Measurements from ENCODE around the gene NCF2.

The NCF2 gene

DNA sequence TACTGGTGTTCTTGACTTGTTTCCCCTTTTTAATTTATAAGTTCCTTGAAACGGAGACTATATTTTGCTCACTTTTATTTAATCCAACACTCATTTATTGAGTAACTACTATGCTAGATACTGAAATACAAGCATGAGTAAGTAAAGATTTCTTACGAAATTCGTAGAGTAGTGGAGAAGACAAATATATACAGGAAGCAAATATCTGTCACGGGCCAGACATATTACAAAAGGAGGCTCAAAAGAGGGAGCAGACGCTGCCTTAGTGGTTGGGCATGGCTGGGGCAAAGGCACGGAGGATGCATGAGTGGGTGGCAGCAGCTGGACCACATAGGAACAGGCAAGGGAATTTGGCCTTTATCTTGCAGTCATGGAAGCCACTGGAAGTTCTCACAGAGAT lies 6.8 kb downstream of the NCF2 start:
- no peak for DNase-seq (ENCODE audit: low spot score)

DNA sequence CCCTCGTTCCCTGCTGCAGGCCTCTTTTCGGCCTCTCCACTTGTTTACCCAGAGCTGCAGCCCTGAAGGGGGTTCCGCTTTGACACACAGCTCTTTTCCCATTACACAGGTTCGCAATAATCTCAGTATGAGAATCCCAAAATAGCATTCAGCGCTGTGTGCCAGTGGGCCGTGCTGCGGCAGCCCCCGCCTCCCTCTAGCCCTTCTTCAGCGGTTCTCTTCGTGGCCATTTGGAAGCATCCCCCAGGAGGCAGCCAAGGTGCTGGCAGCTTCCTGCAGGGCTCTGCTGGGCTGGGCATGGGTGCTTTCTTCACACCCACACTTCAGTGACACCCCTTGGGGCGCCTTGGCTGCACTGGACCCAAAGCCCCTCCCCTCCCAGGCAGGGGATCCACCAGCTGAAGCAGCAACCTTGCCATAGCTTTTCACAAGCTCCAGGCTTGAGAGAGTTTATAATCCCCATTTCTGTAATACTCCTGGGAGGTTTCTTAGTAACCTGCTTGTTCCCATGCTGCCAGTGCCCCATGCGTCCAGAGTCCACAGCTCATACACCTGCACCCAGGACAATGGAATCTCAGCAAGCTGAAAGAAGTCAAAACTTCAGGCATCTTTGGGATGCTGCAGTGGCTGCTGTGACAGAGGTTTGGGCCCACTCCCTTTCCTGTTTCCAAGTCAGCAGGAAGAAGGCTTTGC lies 8.1 kb downstream of the NCF2 start:
- DNase-seq (ENCODE audit: low spot score) = no peak

DNA sequence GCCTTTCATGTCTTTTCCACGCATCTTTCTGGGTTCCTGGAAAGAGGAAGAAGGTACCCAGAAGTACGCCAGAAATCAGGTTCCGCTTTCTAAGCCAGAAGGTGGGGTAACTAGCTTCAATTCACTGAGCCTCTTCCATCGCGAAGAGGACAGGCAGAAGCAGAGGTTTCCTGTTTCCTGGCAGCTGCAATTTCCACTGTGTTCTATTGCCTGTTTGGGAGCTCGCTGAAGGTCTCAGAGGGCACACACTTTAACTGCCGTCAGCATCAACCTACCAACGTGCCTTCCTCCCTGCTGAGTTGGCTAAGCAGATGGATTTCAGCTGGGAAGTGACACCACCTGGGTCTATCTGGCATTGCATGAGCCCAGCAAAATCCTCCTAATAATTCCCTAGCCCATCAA lies 10.0 kb downstream of the NCF2 start:
- no peak for DNase-seq (ENCODE audit: low spot score)

DNA sequence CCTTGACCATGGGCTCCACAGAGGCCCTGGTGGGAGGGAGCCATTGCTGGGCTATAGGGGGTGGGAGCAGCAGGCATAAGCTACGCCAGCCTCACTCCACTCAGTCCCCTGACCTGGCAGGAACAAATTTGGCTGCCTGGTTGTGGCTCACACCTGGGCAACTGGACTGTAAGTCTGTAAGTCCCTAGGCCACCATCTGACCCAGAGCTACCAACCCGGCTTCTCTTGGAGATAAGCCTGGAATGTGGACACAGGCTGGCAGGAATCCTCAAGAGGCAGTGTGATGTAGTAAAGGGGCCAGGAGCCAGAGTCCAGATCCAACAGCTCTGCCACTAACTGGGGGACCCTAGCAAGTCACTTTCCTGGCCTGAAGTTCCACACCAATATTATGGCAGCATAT lies 11.4 kb downstream of the NCF2 start:
- no peak for DNase-seq (ENCODE audit: low spot score)

DNA sequence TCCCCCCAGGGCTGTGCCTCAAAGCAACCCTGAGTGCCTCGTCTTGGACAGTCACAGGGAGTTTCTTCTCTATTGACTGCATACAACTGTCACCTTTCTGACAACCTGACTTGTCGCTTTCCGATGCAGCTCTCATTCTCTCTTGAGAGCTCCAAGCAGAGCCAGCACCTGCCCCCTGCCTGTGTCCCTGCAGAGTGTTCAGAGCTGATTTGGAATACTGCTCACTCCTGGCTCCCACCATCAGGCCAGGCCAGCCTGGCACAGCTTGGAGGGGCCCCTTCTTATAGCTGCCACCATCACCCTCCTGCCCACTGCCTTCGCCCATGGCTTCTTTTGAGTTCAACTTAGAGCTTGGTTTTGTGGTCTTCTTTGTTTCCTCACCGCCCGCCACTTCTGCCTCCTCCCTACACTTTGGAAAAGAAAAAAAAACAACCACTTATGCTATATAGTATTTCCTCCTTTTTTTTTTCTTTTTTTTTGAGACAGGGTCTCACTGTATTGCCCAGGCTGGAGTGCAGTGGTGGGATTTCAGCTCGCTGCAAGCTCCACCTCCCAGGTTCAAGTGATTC lies 12.3 kb downstream of the NCF2 start:
- DNase-seq (ENCODE audit: low spot score) = no peak

DNA sequence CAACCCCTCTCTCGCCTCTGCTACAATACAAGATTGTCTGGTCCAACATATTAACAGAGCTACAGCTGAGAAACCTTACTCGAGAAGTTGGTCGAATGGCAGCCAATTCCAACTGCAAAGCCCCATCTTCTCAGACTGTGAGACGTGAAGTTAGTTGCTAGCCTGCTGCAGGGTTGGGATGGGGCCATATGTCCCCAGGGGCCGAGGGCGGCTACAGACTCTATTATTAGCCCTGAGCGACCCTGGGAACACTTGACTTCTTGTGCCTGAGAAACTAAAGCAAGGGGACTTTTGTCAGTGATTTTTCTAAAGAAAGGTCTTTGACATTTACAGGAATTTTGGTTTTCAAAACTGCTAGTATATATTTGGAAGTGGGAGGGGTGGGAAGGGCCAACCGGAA lies 13.7 kb downstream of the NCF2 start:
- no peak for DNase-seq (ENCODE audit: low spot score)

DNA sequence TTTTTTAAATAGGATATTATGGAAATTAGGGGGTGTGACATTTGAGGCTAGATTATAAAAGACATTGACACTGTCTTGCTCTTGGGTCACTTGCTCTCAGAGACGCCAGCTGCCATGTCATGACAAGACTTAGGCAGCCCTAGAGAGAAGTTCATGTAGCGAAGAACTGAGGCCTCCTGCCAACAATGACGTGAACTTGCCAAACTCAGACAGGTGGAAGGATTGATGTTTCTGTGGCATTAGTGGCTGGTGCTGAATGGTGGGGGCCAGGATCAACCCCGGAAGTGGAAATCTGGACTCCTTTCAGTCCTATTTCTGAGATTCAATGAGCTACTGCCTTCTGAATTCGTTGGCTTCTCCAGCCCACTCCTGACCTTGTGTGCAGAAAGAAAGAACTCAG lies 14.7 kb downstream of the NCF2 start:
- DNase-seq (ENCODE audit: low spot score) = no peak

DNA sequence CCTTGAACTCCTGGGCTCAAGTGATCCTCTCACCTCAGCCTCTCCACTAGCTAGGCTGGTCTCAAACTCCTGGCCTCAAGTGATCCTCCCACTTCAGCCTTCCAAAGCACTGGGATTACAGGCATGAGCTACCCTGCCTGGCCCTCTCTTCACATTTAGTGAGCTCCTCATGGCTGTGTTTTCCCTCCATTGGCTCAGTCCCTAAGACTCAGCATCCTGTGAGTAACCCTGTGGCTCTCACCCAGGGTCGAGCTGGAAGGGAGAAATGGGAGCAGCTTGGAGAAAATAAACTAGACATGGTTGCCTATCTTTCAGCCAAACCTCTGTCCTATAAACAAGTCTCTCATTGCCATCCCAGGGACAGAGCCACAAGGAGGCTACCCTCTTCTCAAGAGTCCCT lies 17.5 kb downstream of the NCF2 start:
- DNase-seq (ENCODE audit: low spot score) = no peak

DNA sequence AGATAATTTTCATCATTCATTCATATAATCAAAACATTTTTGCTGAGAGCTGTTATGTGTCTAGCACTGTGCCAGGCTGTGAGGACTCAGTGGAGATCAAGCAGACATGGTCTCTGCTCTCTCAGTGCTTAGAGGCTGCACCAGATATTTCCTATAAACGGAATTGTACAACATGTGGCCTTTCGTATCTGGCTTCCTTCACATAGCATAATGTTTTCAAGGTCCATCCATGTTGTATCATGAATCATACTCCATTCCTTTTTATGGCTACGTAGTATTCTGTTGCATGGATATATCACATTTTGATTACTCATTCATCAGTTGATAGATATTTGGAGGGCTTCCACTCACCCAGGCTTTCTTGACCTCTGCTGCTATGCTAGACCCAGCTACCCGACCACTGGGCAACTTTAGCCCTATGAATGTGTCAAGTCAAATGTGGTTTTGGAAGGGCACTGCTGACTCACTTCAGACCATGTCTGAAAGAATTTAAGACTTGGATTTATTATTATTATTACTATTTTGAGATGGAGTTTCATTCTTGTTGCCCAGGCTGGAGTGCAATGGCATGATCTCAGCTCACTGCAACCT lies 18.5 kb downstream of the NCF2 start:
- DNase-seq (ENCODE audit: low spot score) = no peak

DNA sequence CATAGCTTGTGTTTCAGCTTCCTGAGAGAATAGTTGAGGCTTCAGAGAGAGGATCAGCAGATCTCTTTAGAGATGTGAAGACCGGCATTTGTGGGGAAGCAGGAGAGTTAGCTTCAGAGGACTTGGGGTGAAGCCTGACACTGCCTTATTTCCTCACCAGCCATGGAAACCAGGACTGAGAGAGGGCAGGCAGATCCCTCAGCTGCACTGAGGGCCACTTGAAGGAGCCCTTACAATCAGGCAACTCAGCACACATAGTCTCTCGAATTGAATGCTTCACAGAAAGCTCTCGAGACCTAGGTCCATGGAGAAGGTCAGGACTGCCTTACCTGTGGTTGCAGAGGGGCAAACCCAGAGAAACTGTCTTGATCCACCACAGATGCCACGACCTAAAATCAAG lies 19.8 kb downstream of the NCF2 start:
- no peak for DNase-seq (ENCODE audit: low spot score)

DNA sequence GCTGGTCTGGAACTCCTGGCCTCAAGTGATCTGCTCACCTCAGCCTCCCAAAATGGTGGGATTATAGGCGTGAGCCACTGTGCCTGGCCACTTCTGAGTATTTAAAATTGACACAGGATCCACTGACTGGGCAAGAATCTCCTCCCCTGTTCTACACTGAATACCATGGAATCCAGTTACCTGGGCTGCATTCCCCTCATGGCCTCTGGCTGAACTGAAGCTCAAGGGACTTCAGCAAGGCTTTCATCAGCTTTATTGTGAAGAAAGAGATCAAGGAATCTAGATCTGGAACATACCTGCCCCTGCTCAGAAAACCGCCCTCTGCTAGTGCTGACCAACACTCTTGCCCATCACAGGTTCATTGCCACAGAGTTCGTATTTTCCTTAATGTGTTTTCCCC lies 20.5 kb downstream of the NCF2 start:
- no peak for DNase-seq (ENCODE audit: low spot score)

DNA sequence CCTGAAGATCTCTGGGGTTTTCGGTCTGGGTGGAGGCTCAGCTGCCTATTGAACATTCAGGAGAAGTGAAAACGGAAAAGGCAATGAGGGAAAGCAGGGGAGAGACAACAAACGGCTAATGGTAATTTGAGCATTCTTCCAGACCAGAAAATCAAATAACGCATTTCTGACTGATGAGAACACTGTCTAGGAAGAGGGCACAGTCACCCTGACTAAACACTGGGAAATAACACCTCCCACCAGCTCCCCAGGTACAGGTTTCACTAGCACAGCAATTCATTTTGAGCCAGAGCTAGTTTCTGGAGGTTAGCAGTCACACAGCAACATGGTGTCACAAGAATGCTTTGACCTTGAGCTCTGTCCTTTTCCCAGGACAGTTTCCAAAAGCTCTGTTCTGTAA lies 21.1 kb downstream of the NCF2 start:
- no peak for DNase-seq (ENCODE audit: low spot score)

DNA sequence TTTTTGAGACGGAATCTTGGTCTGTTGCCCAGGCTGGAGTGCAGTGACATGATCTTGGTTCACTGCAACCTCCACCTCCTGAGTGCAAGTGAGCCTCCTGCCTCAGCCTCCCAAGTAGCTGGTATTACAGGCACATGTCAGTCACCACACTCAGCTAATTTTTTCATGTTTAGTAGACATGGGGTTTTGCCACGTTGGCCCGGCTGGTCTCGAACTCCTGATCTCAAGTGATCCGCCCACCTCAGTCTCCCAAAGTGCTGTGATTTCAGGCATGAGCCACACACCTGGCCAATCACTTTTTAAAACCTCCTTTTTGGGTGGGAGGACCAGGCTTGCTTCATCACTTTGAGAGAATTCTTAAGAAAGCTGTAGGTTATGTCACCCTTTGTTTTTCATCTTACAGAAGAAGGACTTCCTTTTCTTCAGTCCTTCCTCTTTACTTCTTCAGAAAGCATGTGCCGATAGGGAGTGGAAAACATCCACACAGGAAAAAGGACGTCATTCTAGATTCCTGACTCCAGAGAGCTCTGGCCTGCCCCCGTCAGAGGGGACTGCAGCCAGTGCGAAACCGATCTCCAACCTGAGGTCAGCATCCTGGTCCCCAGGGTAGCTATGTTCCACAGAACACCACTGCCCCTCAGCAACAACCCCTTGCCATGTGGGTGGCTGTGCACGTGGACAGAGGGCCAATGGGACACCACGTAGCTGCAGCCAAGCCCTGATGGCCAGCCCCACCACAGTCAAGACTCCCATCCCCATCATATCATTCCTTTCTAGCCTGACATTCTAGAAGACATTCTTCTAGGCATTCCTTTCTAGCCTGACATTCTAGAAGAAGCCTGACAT lies 21.9 kb downstream of the NCF2 start:
- DNase-seq (ENCODE audit: low spot score) = no peak

DNA sequence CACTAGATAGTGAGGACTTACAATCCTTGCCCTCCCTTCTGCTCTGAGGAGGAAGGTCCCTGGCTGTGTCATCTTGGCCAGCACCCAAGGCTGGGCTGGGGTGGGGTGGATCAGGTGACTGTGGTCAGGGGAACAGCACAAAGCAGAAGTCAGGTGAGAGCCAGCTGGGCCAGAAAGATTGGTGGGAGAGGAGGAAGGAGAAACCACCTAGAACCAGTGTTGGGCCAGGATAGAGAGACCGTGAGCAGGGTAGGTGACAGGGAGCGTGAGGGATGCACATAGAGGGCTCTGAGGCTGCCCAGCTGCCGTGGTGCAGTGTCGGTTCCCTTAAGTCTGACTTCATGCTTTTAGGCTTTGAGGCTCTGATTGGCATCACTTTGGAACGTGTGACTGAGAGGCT lies 22.7 kb downstream of the NCF2 start:
- DNase-seq (ENCODE audit: low spot score) = no peak

DNA sequence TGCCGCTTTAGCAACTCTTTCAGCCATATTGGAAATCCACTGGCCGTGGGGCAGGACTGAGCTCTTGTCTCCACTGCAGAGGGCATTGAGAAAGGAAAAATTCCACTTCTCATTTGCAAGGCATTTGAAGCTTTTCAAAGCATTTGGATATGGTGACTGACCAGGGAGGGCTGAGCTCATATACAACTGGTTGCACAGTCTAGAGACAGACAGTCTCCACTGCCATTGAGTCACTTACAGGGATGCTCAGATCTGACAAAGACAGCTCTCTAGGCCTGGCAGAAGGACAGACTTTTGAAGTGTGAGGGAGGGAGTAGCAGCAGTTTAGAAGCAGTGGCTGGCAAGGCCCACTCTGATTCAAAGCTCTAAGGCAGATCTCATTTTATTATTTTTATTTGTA lies 24.2 kb downstream of the NCF2 start:
- DNase-seq (ENCODE audit: low spot score) = no peak

DNA sequence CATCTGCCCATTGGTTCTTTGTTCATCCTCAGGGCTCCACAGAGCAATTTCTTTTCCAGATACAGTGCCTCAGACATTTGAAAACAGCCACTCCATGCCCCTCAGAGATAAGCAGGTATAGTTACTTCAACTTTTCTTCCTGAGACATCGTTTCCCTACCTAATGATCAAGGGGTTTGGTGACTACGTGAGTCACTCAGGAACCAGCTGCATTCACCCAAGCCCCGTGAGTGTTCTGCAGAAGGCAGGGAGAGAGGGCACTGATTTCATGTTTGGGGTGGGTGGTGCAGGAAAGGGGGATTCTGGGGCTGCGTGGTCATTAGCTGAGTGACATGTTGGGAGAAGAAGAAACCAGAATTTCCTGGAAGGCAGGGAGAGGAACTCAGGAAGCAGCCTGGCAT lies 25.0 kb downstream of the NCF2 start:
- no peak for DNase-seq (ENCODE audit: low spot score)

DNA sequence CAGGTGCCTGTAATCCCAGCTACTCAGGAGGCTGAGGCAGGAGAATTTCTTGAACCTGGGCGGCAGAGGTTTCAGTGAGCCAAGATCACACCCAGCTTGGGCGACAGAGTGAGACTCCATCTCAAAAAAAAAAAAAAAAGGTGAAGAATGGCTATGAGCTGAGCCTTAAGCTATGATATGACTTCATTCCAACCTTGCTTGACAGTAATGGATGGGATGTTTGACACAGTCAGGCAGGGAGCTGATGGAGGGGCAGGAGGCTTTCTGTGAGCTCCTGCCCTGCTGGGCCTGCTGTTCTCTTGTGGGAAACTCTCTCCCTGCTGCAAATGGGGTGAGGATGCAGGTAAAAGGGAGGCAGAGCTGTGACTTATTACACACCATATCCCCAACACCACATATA lies 27.6 kb downstream of the NCF2 start:
- DNase-seq (ENCODE audit: low spot score) = no peak

DNA sequence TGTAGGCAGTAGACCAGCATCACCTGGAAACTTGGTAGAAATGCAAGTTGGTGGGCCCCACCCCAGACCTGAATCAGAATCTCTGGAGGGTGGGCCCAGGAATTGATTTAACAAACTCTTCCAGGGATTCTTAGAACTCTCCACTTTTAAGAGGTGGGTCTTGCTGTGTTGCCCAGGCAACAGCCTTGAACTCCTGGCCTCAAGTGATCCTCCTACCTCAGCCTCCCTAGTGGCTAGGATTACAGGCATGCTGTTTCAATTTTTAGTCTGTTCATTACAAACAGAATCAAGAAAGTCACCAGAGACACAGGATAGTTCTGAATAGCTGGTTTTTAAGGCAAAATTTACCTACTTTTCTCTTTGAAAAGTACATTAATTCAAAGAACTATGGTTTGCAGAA lies 31.2 kb downstream of the NCF2 start:
- DNase-seq (ENCODE audit: low spot score) = no peak

DNA sequence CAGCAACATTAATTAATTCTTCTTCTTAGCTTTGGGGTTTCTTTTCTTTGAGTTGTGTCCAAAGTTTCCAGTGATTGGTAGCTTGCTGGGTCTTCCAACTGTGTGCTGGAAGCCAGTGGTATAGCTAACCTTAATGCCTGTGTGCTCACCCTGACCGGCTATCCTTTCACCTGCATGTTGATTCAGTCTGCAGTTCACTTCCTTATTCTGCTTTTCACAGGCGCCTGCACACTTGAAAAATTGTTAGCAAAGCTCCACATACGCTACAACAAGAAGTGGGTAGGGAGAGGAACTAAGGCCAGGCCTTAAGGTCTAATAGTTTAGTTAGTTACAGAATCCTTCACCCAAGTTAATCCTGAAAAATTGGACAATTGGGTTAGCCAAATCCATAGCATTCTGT lies 35.7 kb downstream of the NCF2 start:
- no peak for DNase-seq (ENCODE audit: low spot score)

DNA sequence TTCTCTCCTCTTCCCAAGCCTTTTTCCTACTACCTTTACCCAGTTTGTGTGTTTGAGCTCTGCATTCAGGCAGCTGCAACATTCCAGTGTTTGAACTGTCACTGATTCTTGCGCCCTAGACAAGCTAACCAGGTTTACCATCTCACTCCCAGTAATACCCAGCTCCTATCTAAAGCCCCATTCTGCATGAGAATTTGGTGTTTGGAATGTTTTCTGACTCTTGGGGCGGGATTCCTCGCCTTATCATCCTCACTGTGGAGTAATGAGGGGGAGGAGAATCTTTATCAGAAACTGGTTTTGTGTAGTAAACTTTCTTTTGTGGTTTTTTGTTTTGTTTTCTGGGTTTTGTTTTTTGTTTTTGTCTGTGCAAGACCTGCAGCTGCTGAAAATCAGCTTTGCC lies 36.5 kb downstream of the NCF2 start:
- DNase-seq (ENCODE audit: low spot score) = no peak

DNA sequence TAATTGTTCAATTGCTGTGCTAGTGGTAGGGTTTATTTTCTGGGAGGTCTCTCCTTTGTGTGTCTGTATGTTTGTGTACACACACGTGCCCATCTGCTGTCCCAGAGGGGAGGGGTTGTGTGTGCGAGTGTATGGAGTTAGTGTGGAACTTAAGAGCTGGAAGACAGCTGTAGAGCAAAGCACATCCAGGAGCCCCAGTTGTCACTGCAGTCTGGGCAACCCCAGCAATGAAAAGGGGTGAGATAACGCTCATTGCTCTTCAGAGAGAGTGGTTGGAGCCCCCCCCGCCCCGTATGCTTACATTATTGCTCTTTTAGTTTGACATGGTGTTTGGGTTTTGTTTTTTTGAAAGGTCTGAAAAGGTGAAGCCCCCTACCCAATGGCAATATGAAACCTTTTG lies 36.9 kb downstream of the NCF2 start:
- no peak for DNase-seq (ENCODE audit: low spot score)

DNA sequence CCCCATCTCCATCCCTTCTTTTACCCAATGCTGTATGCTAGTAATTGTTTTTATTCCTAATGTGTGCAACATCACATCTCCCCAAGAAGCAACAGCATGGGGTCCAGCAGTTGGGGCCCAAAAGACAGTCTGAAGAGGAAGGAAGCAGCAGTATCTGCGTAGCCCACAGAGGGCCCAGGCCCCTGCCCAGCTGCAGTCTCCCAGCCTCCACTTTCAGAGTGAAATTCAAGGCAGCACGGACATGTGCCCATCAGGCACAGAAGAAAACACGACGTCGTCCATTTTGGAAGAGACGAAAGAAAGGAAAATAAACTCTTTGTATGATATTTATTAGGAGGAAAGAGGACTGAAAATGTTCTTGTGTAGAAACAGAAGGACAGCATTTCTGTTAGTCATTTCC lies 37.4 kb downstream of the NCF2 start:
- no peak for DNase-seq (ENCODE audit: low spot score)

DNA sequence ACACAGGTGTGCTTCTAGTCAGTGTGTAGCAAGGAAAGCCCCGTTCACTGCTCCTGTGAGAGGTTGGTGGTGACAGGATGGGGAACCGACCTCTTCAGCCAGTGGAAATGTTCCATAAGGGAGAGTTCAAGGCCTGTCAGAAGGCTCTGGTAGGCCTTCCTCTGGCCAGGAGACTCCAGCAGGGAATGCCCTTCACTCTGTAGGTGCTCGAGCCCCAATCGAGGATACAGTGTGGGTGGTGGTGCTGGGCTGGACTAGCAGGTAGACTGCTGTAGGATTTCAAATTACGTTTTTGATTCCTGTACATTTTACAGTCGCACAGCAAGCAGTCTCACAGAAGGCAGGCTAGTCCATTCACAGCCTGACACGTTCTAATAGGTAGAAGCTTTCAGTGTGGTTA lies 37.8 kb downstream of the NCF2 start:
- no peak for DNase-seq (ENCODE audit: low spot score)

Data from COLO829 (cell line).